ENCODE measurements around the gene ZBP1. TPM values are rescaled to one million over a fixed set of nuclear protein-coding genes. Genes with fewer than 3 reads are reported as not detected.

The ZBP1 gene
- total RNA-seq, 1 experiment from 2014 or later, result not detected

DNA sequence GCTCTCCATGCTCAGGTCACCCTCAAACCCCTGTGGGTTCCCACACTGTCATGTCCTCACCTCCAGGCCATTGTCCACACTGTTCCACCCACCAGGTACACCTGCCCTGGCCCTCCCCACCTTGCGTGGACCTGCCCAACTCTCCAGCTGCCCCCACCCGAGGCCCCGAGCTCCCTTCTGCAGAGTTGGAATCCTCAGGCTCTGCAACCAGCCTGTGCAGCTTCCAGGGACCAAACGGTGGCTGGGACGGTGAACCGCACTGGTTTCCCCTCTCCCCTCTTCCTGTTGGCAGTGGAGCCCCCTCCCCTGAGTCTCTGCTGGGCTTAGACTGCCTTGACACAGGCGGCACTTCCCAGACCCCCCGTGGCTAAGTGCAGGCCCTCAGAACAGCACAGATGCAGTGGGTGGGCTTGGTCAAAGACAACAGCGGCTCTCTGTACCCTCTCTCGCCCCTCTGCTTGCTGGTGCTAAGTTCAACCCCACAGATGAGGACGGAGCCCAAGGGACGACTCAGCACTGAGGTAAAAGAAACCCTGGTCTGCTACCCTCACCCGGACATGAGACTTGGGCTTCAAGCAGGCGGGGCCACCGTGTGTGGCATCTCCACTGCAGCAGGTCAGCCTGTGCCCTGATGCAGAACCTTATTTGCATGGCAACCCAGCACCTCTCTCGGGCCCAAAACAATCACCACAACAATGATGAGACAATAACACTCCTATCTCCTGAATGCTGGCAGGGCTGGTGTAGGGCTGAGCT lies 11.0 kb downstream of the ZBP1 start:
- Histone ChIP-seq H3K27ac (ENCODE audit: low read length) (no peak overlapping the region), H2AFZ (ENCODE audit: low read length) (no peak overlapping the region), H4K20me1 (ENCODE audit: low read length) (no peaks in the 10 kb centered on the region), H3K4me1 (ENCODE audit: insufficient read depth, low read length) (no peaks in the 10 kb centered on the region), H3K27me3 (ENCODE audit: low read length) (no peaks in the 10 kb centered on the region), H3K9ac (ENCODE audit: low read length) (no peak overlapping the region), H3F3A (ENCODE audit: low read length, unreplicated experiment) (no peaks in the 10 kb centered on the region), H3K4me3 (ENCODE audit: low read length) (no peak overlapping the region), H3K36me3 (ENCODE audit: low read depth, low read length) (no peaks in the 10 kb centered on the region), H3K79me2 (ENCODE audit: low read length) (no peaks in the 10 kb centered on the region), H3K9me3 (ENCODE audit: low read length) (no peaks in the 10 kb centered on the region), H3K9me2 (replicated peaks; ENCODE audit: low read length) (no peaks in the 10 kb centered on the region), H3K4me2 (ENCODE audit: low read length) (no peak overlapping the region)
- BruUV-seq (replicated peaks), result no TSS peak
- ATAC-seq (no peak), DNase-seq (no peak)
- ChIA-PET CTCF (interaction anchor here (0.7 kb wide), 1 partner anchor 13 kb away, joined by 4 read pairs; no protein-coding TSS in a partner anchor), POLR2A (ENCODE audit: unreplicated experiment) (no interaction called here)
- intact Hi-C loops (cut with micrococcal nuclease), result no loop called here
- TF ChIP-seq EZH2phosphoT487 (IDR thresholded peaks at IDR 0.05; ENCODE audit: borderline replicate concordance, low read length) (no peak), EZH2 (IDR thresholded peaks at IDR 0.05; ENCODE audit: low read length, unreplicated experiment) (no peak)
- TF ChIP-seq, protein P1, sequence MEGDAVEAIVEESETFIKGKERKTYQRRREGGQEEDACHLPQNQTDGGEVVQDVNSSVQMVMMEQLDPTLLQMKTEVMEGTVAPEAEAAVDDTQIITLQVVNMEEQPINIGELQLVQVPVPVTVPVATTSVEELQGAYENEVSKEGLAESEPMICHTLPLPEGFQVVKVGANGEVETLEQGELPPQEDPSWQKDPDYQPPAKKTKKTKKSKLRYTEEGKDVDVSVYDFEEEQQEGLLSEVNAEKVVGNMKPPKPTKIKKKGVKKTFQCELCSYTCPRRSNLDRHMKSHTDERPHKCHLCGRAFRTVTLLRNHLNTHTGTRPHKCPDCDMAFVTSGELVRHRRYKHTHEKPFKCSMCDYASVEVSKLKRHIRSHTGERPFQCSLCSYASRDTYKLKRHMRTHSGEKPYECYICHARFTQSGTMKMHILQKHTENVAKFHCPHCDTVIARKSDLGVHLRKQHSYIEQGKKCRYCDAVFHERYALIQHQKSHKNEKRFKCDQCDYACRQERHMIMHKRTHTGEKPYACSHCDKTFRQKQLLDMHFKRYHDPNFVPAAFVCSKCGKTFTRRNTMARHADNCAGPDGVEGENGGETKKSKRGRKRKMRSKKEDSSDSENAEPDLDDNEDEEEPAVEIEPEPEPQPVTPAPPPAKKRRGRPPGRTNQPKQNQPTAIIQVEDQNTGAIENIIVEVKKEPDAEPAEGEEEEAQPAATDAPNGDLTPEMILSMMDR (conservative IDR thresholded peaks at IDR 0.05; ENCODE audit: low read depth, low read length), result no peak

DNA sequence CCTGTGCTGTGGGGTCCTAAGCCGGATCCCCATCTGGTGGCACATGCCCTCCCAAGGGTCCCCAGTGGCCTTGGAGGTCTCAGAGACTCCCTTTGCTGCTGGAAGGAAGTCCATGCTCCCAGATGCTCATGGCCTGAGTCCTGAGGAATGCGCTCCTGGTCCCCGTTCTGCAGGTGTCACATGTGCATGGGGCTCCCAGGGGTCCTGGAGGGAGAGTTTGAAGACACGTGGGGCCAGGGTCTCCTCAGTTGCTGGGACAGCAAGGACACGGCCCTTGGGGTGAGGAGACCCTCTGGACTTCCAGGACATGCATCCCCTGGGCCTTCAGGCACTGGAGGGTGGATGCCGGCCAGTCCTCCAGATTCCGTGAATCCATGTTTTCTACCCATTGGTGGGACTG lies 11.7 kb downstream of the ZBP1 start:
- Histone ChIP-seq H3K9ac (ENCODE audit: low read length) (no peak overlapping the region), H2AFZ (ENCODE audit: low read length) (no peak overlapping the region), H3F3A (ENCODE audit: low read length, unreplicated experiment) (no peaks in the 10 kb centered on the region), H3K4me3 (ENCODE audit: low read length) (no peak overlapping the region), H3K4me1 (ENCODE audit: insufficient read depth, low read length) (no peaks in the 10 kb centered on the region), H3K36me3 (ENCODE audit: low read depth, low read length) (no peaks in the 10 kb centered on the region), H3K9me2 (replicated peaks; ENCODE audit: low read length) (no peaks in the 10 kb centered on the region), H3K27ac (ENCODE audit: low read length) (no peak overlapping the region), H4K20me1 (ENCODE audit: low read length) (no peaks in the 10 kb centered on the region), H3K9me3 (ENCODE audit: low read length) (no peaks in the 10 kb centered on the region), H3K27me3 (ENCODE audit: low read length) (no peaks in the 10 kb centered on the region), H3K79me2 (ENCODE audit: low read length) (no peaks in the 10 kb centered on the region), H3K4me2 (ENCODE audit: low read length) (no peak overlapping the region)
- DNase-seq, result no peak
- POLR2A ChIA-PET (ENCODE audit: unreplicated experiment), result no interaction called here
- intact Hi-C loops (cut with micrococcal nuclease), result no loop called here
- TF ChIP-seq EZH2 (IDR thresholded peaks at IDR 0.05; ENCODE audit: low read length, unreplicated experiment), result no peak
- TF ChIP-seq EZH2phosphoT487 (IDR thresholded peaks at IDR 0.05; ENCODE audit: borderline replicate concordance, low read length), result no peak
- TF ChIP-seq, protein P1 (conservative IDR thresholded peaks at IDR 0.05; ENCODE audit: low read depth, low read length), result no peak
- no TSS peak for BruUV-seq (replicated peaks)
- CTCF ChIA-PET, result no interaction called here
- no peak for ATAC-seq

DNA sequence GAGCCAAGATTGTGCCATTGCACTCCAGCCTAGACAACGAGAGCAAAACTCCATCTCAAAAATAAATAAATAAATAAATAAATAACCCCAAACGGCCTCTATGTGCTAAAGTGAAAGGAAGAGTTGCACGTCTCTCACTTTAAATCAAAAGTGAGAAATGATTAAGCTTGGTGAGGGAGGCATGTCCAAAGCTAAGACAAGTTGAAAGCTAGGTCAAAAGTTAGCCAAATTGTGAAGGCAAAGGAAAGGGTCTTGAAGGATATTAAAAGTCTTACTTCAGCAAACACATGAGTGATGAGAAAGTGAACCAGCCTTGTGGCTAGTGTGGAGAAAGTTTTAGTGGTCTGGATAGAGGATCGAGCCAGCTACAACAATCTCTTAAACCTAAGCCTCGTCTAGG lies 14.3 kb downstream of the ZBP1 start:
- Histone ChIP-seq H3K79me2 (ENCODE audit: low read length) (no peaks in the 10 kb centered on the region), H3K4me2 (ENCODE audit: low read length) (no peak overlapping the region), H3K27ac (ENCODE audit: low read length) (no peak overlapping the region), H2AFZ (ENCODE audit: low read length) (no peak overlapping the region), H3K9me3 (ENCODE audit: low read length) (no peaks in the 10 kb centered on the region), H3K9ac (ENCODE audit: low read length) (no peak overlapping the region), H3K27me3 (ENCODE audit: low read length) (no peaks in the 10 kb centered on the region), H4K20me1 (ENCODE audit: low read length) (no peaks in the 10 kb centered on the region), H3K4me1 (ENCODE audit: insufficient read depth, low read length) (peaks cover 7% of the 10 kb centered on the region), H3K9me2 (replicated peaks; ENCODE audit: low read length) (no peaks in the 10 kb centered on the region), H3F3A (ENCODE audit: low read length, unreplicated experiment) (no peaks in the 10 kb centered on the region), H3K4me3 (ENCODE audit: low read length) (no peak overlapping the region), H3K36me3 (ENCODE audit: low read depth, low read length) (no peaks in the 10 kb centered on the region)
- CTCF ChIA-PET, result no interaction called here
- no peak for DNase-seq
- TF ChIP-seq, protein P1 (conservative IDR thresholded peaks at IDR 0.05; ENCODE audit: low read depth, low read length), result no peak
- TF ChIP-seq EZH2 (IDR thresholded peaks at IDR 0.05; ENCODE audit: low read length, unreplicated experiment), result no peak
- no peak for TF ChIP-seq EZH2phosphoT487 (IDR thresholded peaks at IDR 0.05; ENCODE audit: borderline replicate concordance, low read length)
- no peak for ATAC-seq
- POLR2A ChIA-PET (ENCODE audit: unreplicated experiment), result no interaction called here
- intact Hi-C loops (cut with micrococcal nuclease), result no loop called here
- no TSS peak for BruUV-seq (replicated peaks)
